HFFc6 (cell line): ENCODE measurements around the gene ZNF710. TPM values are rescaled to one million over a fixed set of nuclear protein-coding genes. Genes with fewer than 3 reads are reported as not detected.

Experiments
- DNase-seq: peaks from one replicate; pipeline ENCODE4 v3.0.0-alpha.2; 2018
- H3K27ac Mint-ChIP-seq: 2 replicates; pipeline ENCODE4 v1.8.0; 2020; ENCODE audit warnings: mild to moderate bottlenecking, mixed read lengths
- H3K27me3 Mint-ChIP-seq: 2 replicates; pipeline ENCODE4 v1.8.0; 2021; ENCODE audit warnings: mild to moderate bottlenecking, moderate library complexity, mixed read lengths; ENCODE audit not compliant: insufficient read depth
- H3K36me3 Mint-ChIP-seq: 2 replicates; pipeline ENCODE4 v1.8.0; 2021; ENCODE audit warnings: low read depth, mixed read lengths
- H3K4me1 Mint-ChIP-seq: 2 replicates; pipeline ENCODE4 v1.8.0; 2020; ENCODE audit warnings: low read depth, mixed read lengths
- H3K4me3 Mint-ChIP-seq: 2 replicates; pipeline ENCODE4 v1.8.0; 2020; ENCODE audit warnings: mild to moderate bottlenecking, moderate library complexity, mixed read lengths
- H3K9me3 Mint-ChIP-seq: 2 replicates; pipeline ENCODE4 v1.8.0; 2020; ENCODE audit warnings: mild to moderate bottlenecking, mixed read lengths
- total RNA-seq, 6 experiments: library from RNA; stranded (reverse); fragmentation: NEBNext Ultra II Directional; extraction: Animal tissue kit (Norgen Biotek cat#: 25700); gene quantifications; 2 replicates in 1 of 6; 3 replicates in 5 of 6; pipeline ENCODE4 v1.2.3, GENCODE V29; 2021
- TF ChIP-seq, protein P1 (sequence below): fragments of 200-600 bp; sonication (generic); IDR thresholded peaks from 2 replicates; pipeline ENCODE4 v1.5.0; 2021; ENCODE audit warnings: antibody characterized with exemption, mild to moderate bottlenecking

Gene ZNF710
- total RNA-seq, 6 experiments from 2014 or later: 17.6 to 23.3 (median 20.3) TPM

DNA sequence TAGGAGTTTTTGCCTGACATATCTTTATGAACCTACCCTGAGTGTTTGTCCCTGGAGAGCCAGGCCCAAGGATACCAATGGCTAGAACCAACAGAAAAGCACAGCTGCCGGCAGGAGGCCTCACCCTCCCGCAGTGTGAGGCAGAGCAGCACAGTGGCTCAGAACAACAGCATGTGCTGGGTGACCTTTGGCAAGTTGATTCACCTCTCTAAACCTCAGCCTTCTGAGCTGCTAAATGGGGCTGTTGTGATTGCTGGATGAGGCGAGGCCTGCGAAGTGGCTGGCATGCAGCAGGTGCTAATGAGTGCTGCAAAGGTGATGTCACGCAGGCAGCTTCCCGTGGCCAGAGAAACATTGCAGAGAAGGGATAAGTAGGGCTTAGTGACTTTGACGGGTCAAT is 77.8 kb downstream of the ZNF710 start:
- Mint-ChIP-seq H3K4me1 (no peaks in the 10 kb centered on the region), H3K4me3 (no peak overlapping the region), H3K9me3 (no peaks in the 10 kb centered on the region), H3K27me3 (no peaks in the 10 kb centered on the region), H3K36me3 (no peaks in the 10 kb centered on the region), H3K27ac (no peak overlapping the region)
- DNase-seq: no peak
- TF ChIP-seq, protein P1, sequence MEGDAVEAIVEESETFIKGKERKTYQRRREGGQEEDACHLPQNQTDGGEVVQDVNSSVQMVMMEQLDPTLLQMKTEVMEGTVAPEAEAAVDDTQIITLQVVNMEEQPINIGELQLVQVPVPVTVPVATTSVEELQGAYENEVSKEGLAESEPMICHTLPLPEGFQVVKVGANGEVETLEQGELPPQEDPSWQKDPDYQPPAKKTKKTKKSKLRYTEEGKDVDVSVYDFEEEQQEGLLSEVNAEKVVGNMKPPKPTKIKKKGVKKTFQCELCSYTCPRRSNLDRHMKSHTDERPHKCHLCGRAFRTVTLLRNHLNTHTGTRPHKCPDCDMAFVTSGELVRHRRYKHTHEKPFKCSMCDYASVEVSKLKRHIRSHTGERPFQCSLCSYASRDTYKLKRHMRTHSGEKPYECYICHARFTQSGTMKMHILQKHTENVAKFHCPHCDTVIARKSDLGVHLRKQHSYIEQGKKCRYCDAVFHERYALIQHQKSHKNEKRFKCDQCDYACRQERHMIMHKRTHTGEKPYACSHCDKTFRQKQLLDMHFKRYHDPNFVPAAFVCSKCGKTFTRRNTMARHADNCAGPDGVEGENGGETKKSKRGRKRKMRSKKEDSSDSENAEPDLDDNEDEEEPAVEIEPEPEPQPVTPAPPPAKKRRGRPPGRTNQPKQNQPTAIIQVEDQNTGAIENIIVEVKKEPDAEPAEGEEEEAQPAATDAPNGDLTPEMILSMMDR: no peak

DNA sequence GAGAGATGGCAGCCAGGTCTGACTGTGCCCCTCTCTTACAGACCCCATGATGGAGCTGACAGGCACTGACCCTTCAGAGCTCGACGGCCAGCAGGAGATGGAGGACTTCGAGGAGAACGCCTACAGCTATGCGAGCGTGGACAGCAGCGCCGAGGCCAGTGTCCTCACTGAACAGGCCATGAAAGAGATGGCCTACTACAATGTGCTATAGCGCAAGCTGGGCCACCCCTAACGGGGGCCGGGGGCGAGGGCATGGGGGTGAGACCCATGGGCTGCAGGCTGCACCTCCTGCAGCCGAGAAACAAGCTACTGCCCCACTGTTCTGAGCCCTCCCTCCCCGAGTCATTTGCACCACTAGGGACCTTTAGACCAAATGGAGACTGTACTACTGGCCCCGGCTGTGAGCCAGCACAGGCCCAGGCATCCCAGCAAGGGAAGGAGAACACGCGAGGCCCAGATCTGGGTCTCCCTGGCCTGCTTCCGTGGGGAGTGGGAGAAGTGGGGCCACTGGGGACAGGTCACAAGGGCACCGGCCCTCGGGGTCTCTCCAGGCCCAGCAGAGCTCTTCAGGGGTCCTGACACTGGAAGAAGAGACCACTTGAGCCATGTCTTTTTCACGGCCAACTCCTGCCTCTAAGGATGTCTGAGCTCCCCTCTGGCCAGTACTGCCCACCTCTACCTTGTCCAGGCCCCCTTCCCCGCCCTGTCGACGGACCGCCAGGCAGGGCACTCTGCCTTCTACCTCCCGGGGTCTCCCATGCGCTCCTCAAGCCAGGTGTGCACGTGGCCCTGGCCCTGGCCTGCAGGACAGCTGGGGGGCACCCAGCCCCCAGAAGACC is 78.7 kb downstream of the ZNF710 start:
- TF ChIP-seq, protein P1: no peak
- no peaks in the 10 kb centered on the region for H3K27me3 Mint-ChIP-seq
- H3K36me3 Mint-ChIP-seq: no peaks in the 10 kb centered on the region
- no peaks in the 10 kb centered on the region for H3K9me3 Mint-ChIP-seq
- no peak overlapping the region for H3K27ac Mint-ChIP-seq
- no peak for DNase-seq
- H3K4me3 Mint-ChIP-seq: no peak overlapping the region
- no peaks in the 10 kb centered on the region for H3K4me1 Mint-ChIP-seq

DNA sequence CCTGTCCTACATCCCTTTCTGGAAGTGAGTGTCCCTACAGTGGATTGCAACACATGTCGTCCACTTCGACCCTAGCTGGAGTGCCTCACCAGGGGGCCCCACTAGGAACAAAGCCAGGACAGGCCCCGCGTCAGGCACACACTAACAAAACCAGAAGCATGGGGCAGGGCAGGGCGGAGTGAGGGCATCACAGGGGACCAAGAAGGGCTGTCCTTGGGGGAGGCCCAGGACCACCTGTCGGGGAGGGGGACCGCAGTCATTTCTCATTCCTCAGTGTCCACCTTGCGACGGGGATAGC is 79.3 kb downstream of the ZNF710 start:
- Mint-ChIP-seq H3K4me3 (no peak overlapping the region), H3K36me3 (no peaks in the 10 kb centered on the region), H3K27me3 (no peaks in the 10 kb centered on the region), H3K4me1 (no peaks in the 10 kb centered on the region), H3K27ac (no peak overlapping the region), H3K9me3 (no peaks in the 10 kb centered on the region)
- TF ChIP-seq, protein P1: no peak
- no peak for DNase-seq

DNA sequence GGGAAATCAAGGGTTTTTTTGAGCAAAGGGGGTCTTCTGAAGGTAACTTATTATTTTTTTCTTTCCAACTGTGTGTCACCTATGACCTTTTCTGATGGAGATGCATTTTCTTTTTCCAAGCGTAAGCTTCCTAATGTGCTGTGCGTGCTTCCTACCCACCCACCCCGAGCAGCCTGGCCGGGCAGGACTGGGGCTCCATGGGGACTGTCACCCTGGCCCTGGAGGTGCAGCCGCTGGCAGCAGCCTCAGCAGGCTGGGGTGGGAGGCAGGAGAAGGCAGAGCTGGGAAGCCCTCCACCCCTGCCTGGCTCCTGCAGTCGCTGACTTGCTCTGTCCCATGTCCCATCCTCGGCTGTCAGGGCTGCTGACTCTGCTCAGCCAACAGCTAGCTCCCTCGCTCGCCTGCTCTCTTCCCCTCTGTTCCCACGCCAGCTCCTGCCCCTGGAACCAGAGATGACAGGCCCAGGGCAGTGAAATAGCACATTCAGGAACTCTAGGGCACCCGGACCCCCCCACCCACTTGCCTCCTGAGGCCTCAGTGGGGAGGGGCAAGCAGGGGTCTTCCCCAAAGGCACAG is 79.8 kb downstream of the ZNF710 start:
- Mint-ChIP-seq H3K4me1 (no peaks in the 10 kb centered on the region), H3K36me3 (no peaks in the 10 kb centered on the region), H3K27ac (no peak overlapping the region), H3K4me3 (no peak overlapping the region), H3K9me3 (no peaks in the 10 kb centered on the region), H3K27me3 (no peaks in the 10 kb centered on the region)
- no peak for DNase-seq
- TF ChIP-seq, protein P1: no peak

DNA sequence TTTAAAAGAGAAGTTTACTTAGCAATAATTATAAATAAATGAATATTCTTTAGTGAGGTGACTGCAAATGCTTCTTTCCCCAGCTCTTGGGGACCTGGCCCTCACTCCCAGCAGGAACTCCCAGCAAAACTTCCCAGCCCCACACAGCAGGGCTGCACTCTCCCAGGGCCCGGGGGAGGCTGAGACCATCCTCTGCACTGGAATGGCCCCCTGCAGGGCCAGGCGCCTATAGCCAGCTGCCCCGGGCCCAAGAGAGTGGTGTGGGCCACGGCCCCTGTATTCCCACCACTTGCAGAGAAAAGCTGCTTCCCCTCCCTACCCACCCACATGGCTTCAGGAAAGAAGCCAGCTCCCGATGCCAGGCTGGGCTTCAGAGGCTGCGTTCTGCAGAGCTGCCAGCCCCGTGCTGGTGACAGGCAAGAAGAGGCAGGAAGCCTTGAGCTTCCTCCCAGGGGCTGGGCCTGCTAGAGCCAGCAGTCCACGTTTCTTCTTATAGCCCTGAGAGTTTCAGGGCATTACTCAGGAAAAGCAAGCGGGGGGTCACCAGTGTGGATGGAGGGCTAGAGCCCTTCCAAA is 81.1 kb downstream of the ZNF710 start:
- no peak for DNase-seq
- TF ChIP-seq, protein P1: no peak
- 0 out of 2 replicates have a peak, but pooled peaks cover 4% of the 10 kb centered on the region for H3K4me1 Mint-ChIP-seq
- H3K27ac Mint-ChIP-seq: no peak overlapping the region
- H3K27me3 Mint-ChIP-seq: no peaks in the 10 kb centered on the region; the same call in 1 of the 2 replicates
- no peak overlapping the region for H3K4me3 Mint-ChIP-seq
- H3K9me3 Mint-ChIP-seq: no peaks in the 10 kb centered on the region
- H3K36me3 Mint-ChIP-seq: no peaks in the 10 kb centered on the region
